ENCODE results near the gene DNAH1. TPM values are rescaled to one million over a fixed set of nuclear protein-coding genes. Genes with fewer than 3 reads are reported as not detected.

DNAH1 gene
- total RNA-seq, 1 donor from 2014 or later, result 7.3 TPM

DNA sequence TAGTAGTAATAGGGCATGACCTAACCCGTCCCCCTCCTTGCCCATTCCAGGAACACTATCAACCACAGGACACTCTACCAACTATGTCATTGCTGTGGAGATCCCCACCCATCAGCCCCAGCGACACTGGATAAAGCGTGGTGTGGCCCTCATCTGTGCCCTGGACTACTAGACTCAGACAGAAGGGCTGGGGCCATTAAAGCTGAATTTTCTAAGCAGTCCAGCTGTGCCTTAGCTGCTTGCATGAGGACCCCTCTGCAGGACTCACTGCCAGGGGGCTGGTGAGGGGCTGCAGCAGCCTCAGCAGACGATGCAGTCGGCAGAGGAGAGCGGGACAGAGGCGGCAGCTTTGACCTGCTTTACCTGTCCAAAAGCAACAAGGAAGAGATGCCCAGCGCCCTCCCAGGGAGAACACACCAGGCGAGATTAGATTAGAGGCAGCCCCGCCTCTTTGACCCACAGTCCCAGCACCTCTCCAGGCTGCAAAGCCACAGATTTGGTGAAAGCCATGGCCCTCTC, 84.2 kb downstream of the DNAH1 start:
- Mint-ChIP-seq H3K9me3 (no peaks in the 10 kb centered on the region), H3K27ac (no peak overlapping the region), H3K36me3 (peaks cover 7% of the 10 kb centered on the region), H3K27me3 (no peaks in the 10 kb centered on the region), H3K4me3 (no peak overlapping the region), H3K4me1 (ENCODE audit: unreplicated experiment) (no peaks in the 10 kb centered on the region)
- TF ChIP-seq, protein P1, sequence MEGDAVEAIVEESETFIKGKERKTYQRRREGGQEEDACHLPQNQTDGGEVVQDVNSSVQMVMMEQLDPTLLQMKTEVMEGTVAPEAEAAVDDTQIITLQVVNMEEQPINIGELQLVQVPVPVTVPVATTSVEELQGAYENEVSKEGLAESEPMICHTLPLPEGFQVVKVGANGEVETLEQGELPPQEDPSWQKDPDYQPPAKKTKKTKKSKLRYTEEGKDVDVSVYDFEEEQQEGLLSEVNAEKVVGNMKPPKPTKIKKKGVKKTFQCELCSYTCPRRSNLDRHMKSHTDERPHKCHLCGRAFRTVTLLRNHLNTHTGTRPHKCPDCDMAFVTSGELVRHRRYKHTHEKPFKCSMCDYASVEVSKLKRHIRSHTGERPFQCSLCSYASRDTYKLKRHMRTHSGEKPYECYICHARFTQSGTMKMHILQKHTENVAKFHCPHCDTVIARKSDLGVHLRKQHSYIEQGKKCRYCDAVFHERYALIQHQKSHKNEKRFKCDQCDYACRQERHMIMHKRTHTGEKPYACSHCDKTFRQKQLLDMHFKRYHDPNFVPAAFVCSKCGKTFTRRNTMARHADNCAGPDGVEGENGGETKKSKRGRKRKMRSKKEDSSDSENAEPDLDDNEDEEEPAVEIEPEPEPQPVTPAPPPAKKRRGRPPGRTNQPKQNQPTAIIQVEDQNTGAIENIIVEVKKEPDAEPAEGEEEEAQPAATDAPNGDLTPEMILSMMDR (conservative IDR thresholded peaks at IDR 0.05), result no peak
- no peak for DNase-seq (ENCODE audit: extremely low spot score, unreplicated experiment)

DNA sequence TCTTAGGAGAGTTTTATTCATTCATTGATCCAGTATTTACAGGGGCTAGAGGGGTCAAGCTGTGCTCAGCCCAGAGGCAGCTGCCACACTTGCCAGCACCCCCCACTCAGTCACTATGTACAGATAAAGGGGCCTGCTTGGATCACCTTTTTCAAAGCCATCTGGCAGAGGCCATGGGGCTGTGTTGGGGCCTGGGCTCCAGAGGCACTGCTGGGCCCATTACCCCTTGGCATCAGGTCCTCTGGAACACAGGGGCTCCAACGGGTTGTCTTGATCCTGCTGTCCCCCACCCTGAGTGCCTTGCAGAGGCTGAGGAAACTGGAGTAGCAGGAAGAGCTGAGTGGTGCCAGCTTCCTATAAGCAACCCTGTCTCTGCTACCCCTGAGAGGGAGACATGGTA, 84.9 kb downstream of the DNAH1 start:
- TF ChIP-seq, protein P1 (conservative IDR thresholded peaks at IDR 0.05), result no peak
- Mint-ChIP-seq H3K27me3 (no peaks in the 10 kb centered on the region), H3K4me3 (no peak overlapping the region), H3K27ac (no peak overlapping the region), H3K36me3 (peaks cover 7% of the 10 kb centered on the region), H3K9me3 (no peaks in the 10 kb centered on the region), H3K4me1 (ENCODE audit: unreplicated experiment) (no peaks in the 10 kb centered on the region)
- DNase-seq (ENCODE audit: extremely low spot score, unreplicated experiment), result no peak

DNA sequence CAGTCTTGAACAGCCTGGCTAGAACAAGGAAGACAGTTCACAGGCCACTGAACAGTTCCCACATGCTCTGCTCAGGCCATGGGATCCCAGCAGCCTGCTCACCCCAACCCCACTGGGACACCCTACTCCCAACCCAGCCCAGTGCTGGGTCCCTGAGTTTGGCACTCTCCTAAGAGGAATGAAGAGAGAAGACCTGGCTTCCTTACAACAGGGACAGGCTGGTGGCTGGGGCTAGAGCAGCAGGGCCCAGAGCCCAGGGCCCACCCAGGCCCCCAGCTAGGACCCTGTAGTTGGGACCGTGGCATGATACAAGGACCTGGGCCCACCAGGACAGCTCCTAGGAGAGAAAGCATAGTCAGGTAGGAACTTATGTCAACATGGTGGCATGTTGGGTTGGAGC, 85.4 kb downstream of the DNAH1 start:
- TF ChIP-seq, protein P1 (conservative IDR thresholded peaks at IDR 0.05), result no peak
- H3K4me1 Mint-ChIP-seq (ENCODE audit: unreplicated experiment), result no peaks in the 10 kb centered on the region
- DNase-seq (ENCODE audit: extremely low spot score, unreplicated experiment), result no peak
- no peaks in the 10 kb centered on the region for H3K9me3 Mint-ChIP-seq
- no peaks in the 10 kb centered on the region for H3K27me3 Mint-ChIP-seq
- peaks cover 7% of the 10 kb centered on the region for H3K36me3 Mint-ChIP-seq
- no peak overlapping the region for H3K27ac Mint-ChIP-seq
- no peak overlapping the region for H3K4me3 Mint-ChIP-seq

DNA sequence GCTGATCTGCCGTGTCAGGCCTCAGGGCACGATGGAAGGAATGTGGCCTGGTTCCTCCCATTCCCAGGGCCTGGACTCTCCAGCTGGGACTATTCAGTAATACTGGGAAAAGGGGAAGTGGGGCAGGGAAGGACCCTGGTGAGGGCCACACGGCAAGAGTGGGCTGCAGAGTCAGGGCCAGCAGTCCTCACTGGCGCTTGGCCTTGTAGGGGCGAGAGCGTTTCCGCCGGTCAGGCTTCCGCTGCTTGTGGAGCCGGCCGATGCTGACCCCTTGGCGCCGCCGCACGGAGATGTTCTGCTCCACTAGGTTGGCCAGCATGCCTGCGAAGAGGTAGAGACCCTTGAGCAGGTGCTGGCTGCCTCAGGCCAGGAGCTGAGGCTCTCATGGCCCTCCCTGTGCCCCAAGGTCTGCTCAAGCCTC, 86.0 kb downstream of the DNAH1 start:
- TF ChIP-seq, protein P1 (conservative IDR thresholded peaks at IDR 0.05), result no peak

DNA sequence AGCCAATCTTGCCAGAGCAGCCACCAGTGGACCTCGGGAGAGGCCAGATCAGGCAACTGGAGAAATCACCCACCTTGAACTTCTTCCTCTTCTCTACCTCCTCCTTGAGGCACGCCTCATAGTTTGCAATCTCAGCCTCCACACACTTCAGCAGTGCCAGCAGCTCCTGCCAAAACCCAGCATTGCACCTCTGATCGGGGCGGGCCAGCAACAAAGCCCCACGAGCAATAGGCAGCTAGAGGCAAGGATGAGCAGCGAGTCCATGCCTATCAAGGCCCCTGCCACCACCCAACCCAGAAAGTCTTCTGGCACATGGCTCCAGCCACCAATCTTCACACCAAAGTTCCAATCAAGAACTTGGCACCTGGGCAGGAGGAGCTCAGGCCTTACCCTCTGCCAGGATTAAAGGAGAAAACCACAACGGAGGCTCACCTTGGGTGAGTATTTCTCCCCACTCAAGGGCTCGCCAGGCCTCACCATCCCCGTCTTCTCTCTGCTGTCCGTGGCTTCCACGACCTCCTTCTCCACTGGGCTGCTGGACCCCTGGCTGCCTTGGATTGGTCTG, 86.7 kb downstream of the DNAH1 start:
- Mint-ChIP-seq H3K9me3 (no peaks in the 10 kb centered on the region), H3K4me3 (no peak overlapping the region), H3K27ac (no peak overlapping the region), H3K27me3 (no peaks in the 10 kb centered on the region), H3K36me3 (peaks cover 7% of the 10 kb centered on the region), H3K4me1 (ENCODE audit: unreplicated experiment) (no peaks in the 10 kb centered on the region)
- no peak for DNase-seq (ENCODE audit: extremely low spot score, unreplicated experiment)
- TF ChIP-seq, protein P1 (conservative IDR thresholded peaks at IDR 0.05), result no peak

More for the DNA sequence above, 86.0 kb downstream of the DNAH1 start:
- no peak for DNase-seq (ENCODE audit: extremely low spot score, unreplicated experiment)
- Mint-ChIP-seq H3K27ac (no peak overlapping the region), H3K4me1 (ENCODE audit: unreplicated experiment) (no peaks in the 10 kb centered on the region), H3K27me3 (no peaks in the 10 kb centered on the region), H3K4me3 (no peak overlapping the region), H3K9me3 (no peaks in the 10 kb centered on the region), H3K36me3 (peaks cover 7% of the 10 kb centered on the region)

All from type B pancreatic cell (in vitro differentiated cells).